GM18868 (cell line): Measurements from ENCODE around the gene NDRG3.
"Not testable (repeated sequence)": the region's sequence is repeated elsewhere in the genome, so short reads cannot be mapped to it uniquely, and the experiment has no call there.

ENCODE experiments used
- ATAC-seq: cut with Tn5 transposase; IDR thresholded peaks from one replicate; pipeline ENCODE4 v1.9.1; 2021; ENCODE audit warnings: mild to moderate bottlenecking, moderate library complexity; ENCODE audit not compliant: unreplicated experiment

The NDRG3 gene

DNA sequence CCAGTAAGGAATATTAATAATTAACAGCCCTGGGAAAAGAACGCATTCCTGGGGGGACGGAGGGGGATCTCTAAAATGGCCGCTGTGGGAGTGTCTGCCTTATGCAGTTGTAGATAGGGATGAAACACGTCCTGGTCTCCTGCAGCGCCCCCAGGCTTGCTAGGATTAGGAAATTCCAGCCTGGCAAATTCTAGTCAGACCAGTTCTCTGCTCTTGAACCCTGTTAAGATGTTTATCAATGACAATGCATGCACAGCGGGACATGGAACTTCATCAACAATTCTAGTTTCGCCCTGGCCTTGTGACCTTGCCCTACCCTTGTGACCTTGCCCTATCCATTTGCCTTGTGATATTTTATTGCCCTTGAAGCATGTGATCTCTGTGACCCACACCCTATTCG is 50.4 kb downstream of the NDRG3 start:
- not testable (repeated sequence) for ATAC-seq

DNA sequence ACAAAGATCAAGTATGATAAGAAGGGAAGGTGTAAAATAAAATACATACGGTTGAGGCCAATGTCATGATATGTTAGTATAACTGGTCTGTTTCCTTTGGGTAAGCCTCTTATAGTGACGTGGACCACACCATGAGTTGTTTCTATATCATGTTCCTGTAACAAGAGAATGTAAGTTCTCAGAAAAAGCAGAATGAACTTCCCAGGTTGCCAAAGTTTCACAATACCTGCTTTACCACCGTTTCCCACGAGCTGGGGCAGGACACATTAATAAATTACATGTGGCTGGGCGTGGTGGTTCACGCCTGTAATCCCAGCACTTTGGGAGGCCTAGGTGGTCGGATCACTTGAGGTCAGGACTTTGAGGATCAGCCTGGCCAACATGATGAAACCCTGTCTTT is 57.3 kb downstream of the NDRG3 start:
- ATAC-seq, result no peak

DNA sequence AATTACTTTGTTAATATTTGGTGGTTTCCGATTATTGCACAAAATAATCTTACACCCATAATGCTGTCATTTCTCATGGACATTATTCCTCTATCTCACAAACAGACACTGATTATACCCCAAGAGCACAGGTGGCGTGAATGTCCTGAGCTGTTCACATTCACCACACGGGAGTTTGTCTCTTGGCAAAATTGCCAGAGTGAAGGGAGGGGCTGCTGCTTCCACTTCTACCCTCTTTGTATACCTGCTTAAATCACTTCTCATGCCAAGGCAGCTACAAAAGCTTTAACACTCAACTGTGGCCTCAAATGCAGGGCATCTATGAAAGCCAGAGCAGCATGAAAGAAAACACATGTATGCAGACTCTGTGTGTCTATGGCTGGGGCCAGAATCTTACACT is 58.0 kb downstream of the NDRG3 start:
- no peak for ATAC-seq

DNA sequence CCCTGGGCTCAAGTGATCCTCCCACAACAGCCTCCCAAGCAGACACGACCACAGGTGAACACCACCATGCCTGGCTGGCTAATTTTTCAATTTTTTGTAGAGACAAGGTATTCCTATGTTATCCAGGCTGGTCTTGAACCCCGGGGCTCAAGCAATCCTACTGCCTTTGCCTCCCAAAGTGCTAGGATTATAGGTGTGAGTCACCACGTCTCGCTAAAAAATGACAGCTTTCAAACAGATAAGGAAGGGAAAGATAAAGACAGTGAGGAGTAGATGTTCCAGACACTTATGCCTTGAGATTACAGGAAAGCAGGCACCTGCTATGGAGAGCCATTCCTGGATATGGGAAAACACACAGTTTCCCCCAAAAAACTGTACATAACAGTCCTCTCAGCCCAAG is 58.9 kb downstream of the NDRG3 start:
- no peak for ATAC-seq

- ATAC-seq, result no peak
Observed at GRCh38 chr20:36686504-36686903, 59.4 kb downstream of the NDRG3 start.

- no peak for ATAC-seq
Observed at GRCh38 chr20:36684747-36685146, 61.1 kb downstream of the NDRG3 start.

GRCh38 chr20:36682311-36682710 is 63.6 kb downstream of the NDRG3 start:
- ATAC-seq, result no peak

DNA sequence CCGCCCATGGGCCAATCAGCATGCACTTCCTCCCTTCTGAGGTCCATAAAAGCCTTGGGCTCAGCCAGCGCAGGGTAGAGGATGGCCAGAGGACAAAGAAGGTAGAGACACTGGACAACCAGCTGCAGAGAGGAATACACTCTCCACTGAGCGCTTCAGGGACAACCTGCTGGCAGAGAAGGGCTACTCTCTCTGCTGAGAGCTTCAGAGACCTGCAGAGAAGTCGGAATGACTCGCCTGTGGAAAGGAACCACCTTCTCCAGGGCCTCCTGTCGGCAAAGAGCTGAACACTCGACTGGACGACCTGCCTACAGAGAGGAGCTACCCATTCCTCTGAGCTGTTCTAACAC is 68.5 kb downstream of the NDRG3 start:
- ATAC-seq, result no peak

GRCh38 chr20:36676701-36677421 is 69.0 kb downstream of the NDRG3 start:
- ATAC-seq, result no peak

GRCh38 chr20:36675545-36675944 is 70.3 kb downstream of the NDRG3 start:
- ATAC-seq, result not testable (repeated sequence)

DNA sequence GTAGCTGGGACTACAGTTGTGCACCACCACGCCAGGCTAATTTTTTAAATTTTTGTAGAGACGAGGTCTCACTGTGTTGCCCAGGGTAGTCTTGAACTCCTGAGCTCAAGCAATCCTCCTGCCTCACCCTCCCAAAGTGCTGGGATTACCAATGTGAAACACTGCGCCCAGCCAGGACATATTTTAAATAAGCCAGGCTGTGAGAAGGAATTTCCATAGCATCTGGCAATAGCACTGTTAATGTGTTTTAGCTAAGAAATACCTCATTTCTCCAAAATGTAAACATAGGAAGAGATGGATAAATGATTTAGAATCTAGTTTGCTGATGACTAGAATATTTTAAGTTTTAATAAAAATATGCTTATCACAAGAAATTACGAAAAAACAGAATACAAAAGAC is 72.9 kb downstream of the NDRG3 start:
- no peak for ATAC-seq

GRCh38 chr20:36670665-36671357 is 75.1 kb downstream of the NDRG3 start:
- no peak for ATAC-seq

DNA sequence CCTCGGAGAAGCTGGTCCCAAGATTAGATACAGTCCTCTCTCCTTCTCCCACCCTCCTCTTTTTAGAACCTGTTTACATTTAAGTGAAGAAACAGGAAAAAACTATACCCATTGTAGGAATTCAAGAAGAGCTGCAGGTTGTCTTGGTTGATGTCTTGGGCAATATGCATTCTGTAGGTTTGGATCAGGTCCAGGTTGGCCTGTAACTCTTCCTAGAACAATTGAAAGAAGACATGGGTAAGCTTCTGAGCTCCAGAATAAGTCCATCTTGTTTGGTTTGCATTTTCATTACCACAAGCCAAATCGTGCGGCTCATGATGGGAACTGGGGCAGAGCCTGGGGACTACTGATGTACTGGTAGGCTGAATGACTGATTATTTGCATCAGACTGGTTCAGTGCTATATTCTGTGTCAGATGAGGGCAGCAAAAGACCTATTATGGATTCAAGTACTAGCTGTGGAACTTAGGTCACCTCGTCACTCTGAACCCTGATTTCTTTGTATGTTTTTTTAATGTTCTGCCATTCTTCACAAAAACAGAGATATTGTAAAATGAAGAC is 79.6 kb downstream of the NDRG3 start:
- no peak for ATAC-seq

- ATAC-seq, result no peak
Observed at GRCh38 chr20:36663031-36663430, 82.9 kb downstream of the NDRG3 start.

DNA sequence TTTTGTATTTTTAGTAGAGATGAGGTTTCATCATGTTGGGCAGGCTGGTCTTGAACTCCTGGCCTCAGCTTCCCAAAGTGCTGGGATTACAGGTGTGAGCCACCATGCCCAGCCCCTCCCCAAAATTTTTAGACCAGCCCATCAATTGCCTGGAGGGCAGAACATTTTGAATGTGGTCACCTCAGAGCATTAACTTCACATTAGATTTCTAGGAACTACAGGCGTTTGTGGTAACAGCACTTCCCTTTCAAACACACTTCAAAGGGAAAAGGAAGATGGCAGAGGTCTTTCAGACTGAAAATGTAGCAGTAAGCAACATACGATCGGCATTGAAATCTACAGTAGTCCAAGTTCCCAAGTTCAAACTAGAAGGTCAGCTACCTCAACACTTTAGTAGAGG is 87.6 kb downstream of the NDRG3 start:
- no peak for ATAC-seq

DNA sequence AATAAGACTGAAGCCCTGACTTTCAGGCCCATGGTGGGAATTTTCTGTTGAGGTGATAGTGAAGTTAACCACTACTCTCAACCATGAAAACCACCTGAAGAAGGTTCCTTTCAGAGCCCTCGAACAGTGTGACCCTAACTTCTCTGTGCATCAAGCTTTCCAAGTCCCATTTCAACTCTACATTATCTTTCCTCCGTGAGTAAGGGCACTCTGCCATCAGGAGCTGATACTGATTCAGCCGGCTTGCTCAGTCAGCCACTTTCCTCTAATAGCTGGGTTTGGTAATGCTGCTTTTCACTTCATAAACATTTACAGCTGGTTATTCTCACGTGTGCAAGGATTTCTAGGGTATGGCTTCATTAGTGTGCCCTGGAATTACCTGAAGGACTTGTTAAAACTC is 89.2 kb downstream of the NDRG3 start:
- ATAC-seq, result no peak

- ATAC-seq, result no peak
Observed at GRCh38 chr20:36655004-36655403, 90.9 kb downstream of the NDRG3 start.

GRCh38 chr20:36654506-36654905 is 91.4 kb downstream of the NDRG3 start:
- no peak for ATAC-seq

DNA sequence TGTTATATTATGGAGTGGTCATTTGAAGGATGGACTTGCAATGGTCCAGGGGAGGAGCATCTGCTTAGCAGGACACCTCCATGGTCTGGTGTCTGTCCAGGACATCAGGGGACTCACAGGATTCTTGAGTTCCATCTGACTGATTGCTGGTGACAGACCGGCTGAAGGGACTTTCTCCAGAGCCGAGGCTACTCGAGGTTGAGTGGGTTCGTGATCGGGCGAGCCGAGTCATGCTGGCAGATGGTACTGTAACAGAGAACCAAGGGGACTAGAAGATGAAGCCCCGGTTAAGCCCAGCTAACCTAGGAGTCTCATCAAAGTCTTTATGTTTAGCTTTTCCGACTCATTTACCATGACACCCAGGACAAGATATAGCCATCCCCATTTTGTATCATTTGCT is 92.4 kb downstream of the NDRG3 start:
- ATAC-seq, result no peak

DNA sequence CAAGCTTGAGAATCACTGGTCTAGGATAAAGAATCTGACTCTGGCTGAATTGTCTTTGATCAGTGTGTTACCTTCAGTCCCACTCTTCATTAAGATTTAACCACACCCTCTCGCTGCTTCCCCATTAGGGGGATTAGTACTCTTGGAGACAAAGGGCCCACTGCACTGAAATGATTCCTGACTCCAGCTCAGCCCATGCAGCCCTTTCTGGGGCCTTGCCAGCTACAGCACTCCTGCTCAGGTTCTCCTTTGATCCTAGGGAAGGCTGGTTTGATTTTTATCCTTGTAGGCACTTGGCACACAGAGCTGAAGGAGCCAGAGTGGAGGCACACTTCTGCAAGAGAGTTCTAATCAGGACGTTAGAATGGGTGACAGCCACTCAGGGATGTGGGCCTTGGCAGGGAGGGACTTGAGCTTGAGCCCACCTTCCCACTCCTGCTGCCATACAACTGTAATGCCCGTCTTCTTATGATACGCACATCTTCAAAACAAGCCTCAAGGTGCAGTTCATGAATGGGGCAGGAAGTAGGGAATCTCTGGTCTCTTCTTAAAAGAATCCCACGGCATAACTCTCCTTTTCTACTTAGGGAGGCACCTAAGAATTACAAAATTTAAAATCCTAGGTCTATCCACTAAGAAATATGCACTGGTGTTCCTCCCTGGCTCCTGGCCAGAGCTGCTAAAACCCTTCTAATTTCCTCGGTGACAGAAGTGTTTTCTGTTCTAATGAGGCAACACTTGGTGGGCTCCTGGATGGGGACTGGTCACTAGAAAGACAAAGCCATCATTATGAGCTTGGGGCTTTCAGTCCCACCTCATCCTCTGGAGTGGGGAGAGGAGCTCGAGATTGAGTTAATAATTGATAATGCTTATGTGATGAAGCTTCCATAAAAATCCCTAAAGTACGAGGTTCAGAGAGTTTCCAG is 98.4 kb downstream of the NDRG3 start:
- no peak for ATAC-seq

GRCh38 chr20:36646678-36647077 is 99.2 kb downstream of the NDRG3 start:
- ATAC-seq, result no peak
